ENCODE measurements around the gene ZIC1.

Gene ZIC1

GRCh38 chr3:147423798-147424580, 14.8 kb downstream of the ZIC1 start:
- Mint-ChIP-seq H3K27me3 (ENCODE audit: low read depth) (peaks cover 90% of the 10 kb centered on the region), H3K9me3 (no peaks in the 10 kb centered on the region), H3K4me3 (peak overlapping the region; percentile 79 to 90 (median 84)), H3K4me1 (peaks cover 32% of the 10 kb centered on the region), H3K36me3 (ENCODE audit: low read depth) (no peaks in the 10 kb centered on the region), H3K27ac (peak overlapping the region; percentile 85 to 99 (median 92))
- no peak for TF ChIP-seq CTCF (IDR thresholded peaks at IDR 0.05; ENCODE audit: unreplicated experiment in 3 of 3)

- peaks cover 84% of the 10 kb centered on the region for H3K27me3 Mint-ChIP-seq (ENCODE audit: low read depth)
- H3K9me3 Mint-ChIP-seq: no peaks in the 10 kb centered on the region
- TF ChIP-seq CTCF (IDR thresholded peaks at IDR 0.05; ENCODE audit: unreplicated experiment in 3 of 3): no peak
- peaks cover 24% of the 10 kb centered on the region for H3K4me1 Mint-ChIP-seq
- H3K27ac Mint-ChIP-seq: peak overlapping the region; percentile 60 to 95 (median 92)
- no peaks in the 10 kb centered on the region for H3K36me3 Mint-ChIP-seq (ENCODE audit: low read depth)
- peak overlapping the region; percentile 32 to 78 (median 68) for H3K4me3 Mint-ChIP-seq
Measured at GRCh38 chr3:147424581-147425387, 15.6 kb downstream of the ZIC1 start.

- no peaks in the 10 kb centered on the region for H3K36me3 Mint-ChIP-seq (ENCODE audit: low read depth)
Measured at GRCh38 chr3:147425388-147425850, 16.3 kb downstream of the ZIC1 start.

GRCh38 chr3:147426931-147427330, 17.8 kb downstream of the ZIC1 start:
- H3K36me3 Mint-ChIP-seq (ENCODE audit: low read depth): no peaks in the 10 kb centered on the region
- no peak overlapping the region for H3K4me3 Mint-ChIP-seq
- H3K4me1 Mint-ChIP-seq: peaks cover 17% of the 10 kb centered on the region
- TF ChIP-seq CTCF (IDR thresholded peaks at IDR 0.05; ENCODE audit: unreplicated experiment in 3 of 3): no peak
- no peaks in the 10 kb centered on the region for H3K9me3 Mint-ChIP-seq
- no peak overlapping the region for H3K27ac Mint-ChIP-seq
- peaks cover 73% of the 10 kb centered on the region for H3K27me3 Mint-ChIP-seq (ENCODE audit: low read depth)

More at GRCh38 chr3:147425388-147425850, 16.3 kb downstream of the ZIC1 start:
- TF ChIP-seq CTCF (IDR thresholded peaks at IDR 0.05; ENCODE audit: unreplicated experiment in 3 of 3): no peak
- H3K27ac Mint-ChIP-seq: peak overlapping the region; percentile 60 to 95 (median 92)
- no peaks in the 10 kb centered on the region for H3K9me3 Mint-ChIP-seq
- peaks cover 19% of the 10 kb centered on the region for H3K4me1 Mint-ChIP-seq
- H3K27me3 Mint-ChIP-seq (ENCODE audit: low read depth): peaks cover 84% of the 10 kb centered on the region
- H3K4me3 Mint-ChIP-seq: peak overlapping the region in 2 of 3 experiments; percentile 36 to 78

GRCh38 chr3:147427746-147428145, 18.6 kb downstream of the ZIC1 start:
- peak overlapping the region in 2 of 3 experiments; percentile 36 to 58 for H3K27ac Mint-ChIP-seq
- H3K4me3 Mint-ChIP-seq: no peak overlapping the region
- H3K27me3 Mint-ChIP-seq (ENCODE audit: low read depth): peaks cover 64% of the 10 kb centered on the region
- no peaks in the 10 kb centered on the region for H3K36me3 Mint-ChIP-seq (ENCODE audit: low read depth)
- H3K9me3 Mint-ChIP-seq: no peaks in the 10 kb centered on the region
- H3K4me1 Mint-ChIP-seq: peaks cover 9% of the 10 kb centered on the region
- TF ChIP-seq CTCF (IDR thresholded peaks at IDR 0.05; ENCODE audit: unreplicated experiment in 3 of 3): no peak
